SKM-1 treated with dmso at 0.1 percent for 144 hours (cell line): ENCODE data around the gene C4orf33.
A peak's percentile ranks its signal among the peaks of the same experiment; 100 is the strongest.
"Not testable (repeated sequence)": the region's sequence is repeated elsewhere in the genome, so short reads cannot be mapped to it uniquely, and the experiment has no call there.

ENCODE experiments used
- DNase-seq: peaks from one replicate; lab custom pipeline; 2025; ENCODE audit not compliant: unreplicated experiment; lab: John Stamatoyannopoulos, UW

Gene C4orf33, protein sequence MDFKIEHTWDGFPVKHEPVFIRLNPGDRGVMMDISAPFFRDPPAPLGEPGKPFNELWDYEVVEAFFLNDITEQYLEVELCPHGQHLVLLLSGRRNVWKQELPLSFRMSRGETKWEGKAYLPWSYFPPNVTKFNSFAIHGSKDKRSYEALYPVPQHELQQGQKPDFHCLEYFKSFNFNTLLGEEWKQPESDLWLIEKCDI

GRCh38 chr4:129095811-129096454 lies at the start of gene C4orf33:
C4orf33 (plus strand) TSS chr4:129096152; CDS start chr4:129102611, 6,459 bp downstream.
- peak; percentile 78 for DNase-seq

GRCh38 chr4:129059028-129059427 lies 36.9 kb upstream of the C4orf33 start:
- DNase-seq = no peak

- DNase-seq = no peak
Observed at GRCh38 chr4:129062580-129062979, 33.4 kb upstream of the C4orf33 start.

GRCh38 chr4:129063640-129064039 lies 32.3 kb upstream of the C4orf33 start:
- DNase-seq = no peak

DNA sequence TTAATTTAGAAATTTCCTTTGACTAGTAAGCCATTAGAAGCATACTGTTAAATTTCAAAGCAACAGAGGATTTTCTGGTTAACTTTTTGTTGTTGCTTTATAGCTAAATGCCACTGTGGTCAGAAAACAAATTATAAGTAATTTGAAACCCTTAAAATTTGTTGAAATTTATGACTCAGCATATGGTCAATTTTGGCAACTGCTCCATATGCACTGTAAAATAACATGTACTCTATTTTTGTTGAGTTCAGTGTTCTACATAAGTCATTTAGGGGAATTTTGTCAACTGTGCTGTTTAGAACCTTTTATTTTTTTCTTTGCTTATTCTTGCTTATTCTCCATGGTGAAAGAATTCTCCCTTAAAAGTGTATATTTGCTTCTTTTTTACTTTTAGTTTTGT lies 31.2 kb upstream of the C4orf33 start:
- DNase-seq = no peak

- DNase-seq = not testable (repeated sequence)
Observed at GRCh38 chr4:129069537-129069936, 26.4 kb upstream of the C4orf33 start.

- no peak for DNase-seq
Observed at GRCh38 chr4:129077326-129077725, 18.6 kb upstream of the C4orf33 start.

DNA sequence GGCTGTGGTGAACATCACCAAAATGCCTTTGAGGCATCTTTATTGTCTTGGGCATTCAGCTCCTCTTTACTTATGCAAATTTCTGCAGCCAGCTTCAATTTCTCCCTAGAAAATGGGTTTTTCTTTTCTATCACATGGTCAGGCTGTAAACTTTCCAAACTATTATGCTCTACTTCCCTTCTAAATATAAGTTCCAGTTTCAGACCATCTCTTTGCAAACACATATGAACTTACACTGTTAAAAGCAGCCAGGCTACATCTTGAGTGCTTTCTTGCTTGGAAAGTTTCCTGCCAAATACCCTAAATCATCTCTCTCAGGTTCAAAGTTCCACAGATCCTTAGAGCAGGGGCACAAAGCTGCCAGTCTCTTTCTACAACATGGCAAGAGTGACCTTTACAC lies 15.8 kb upstream of the C4orf33 start:
- DNase-seq = no peak

GRCh38 chr4:129082302-129082701 lies 13.7 kb upstream of the C4orf33 start:
- DNase-seq = no peak

GRCh38 chr4:129085472-129085871 lies 10.5 kb upstream of the C4orf33 start:
- no peak for DNase-seq

- DNase-seq = no peak
Observed at GRCh38 chr4:129087516-129087915, 8.4 kb upstream of the C4orf33 start.

DNA sequence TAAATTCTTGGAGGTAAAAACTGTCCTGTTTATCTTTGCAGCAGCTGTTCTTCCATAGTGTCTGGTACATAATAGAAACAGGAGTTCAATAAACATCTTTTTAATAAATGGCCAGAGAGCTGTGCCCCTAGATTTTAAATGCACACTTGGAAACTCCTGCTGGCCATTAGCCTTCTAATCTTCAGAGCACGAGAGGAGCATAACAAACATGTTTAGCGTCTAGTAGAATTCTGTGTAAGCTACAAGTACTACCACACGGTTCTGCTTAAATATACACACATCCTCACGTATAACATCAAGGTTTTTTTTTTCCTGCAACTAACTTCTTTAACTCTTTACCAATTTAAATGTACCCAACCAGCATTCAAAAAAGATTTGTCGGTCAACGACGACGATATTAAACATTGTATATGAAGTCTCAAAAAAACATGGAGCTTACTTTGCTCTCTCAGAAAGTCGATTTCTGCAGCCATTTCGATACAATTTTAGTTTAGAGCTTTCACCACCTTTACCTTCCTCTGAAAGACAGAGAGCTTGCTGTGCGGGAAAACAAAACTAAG lies 3.2 kb upstream of the C4orf33 start:
- no peak for DNase-seq

- DNase-seq = peak; percentile 95
Observed at GRCh38 chr4:129093191-129093920, 2.6 kb upstream of the C4orf33 start, which contains the start of gene SCLT1. SCLT1 (minus strand) TSS chr4:129093539; CDS start chr4:129093103, 436 bp downstream.

DNA sequence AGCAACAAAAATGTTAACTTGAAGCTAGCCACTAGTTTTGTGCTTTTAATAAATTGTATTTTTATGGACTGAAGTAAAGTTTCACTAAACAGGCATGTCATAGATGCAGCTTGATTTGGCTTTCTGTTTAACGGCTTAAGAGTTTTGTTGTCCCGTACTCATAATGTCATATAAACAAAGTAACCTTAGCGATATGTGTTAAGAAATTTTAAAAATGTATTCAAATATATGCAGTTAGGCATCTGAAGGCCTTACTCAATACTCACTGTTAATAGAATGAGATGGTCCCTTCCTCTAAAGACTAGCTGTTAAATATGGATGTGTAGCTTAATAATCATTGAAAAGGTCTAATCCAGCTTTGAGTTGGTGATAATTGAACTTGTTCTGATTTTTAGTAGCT lies 1.6 kb upstream of the C4orf33 start:
- no peak for DNase-seq

DNA sequence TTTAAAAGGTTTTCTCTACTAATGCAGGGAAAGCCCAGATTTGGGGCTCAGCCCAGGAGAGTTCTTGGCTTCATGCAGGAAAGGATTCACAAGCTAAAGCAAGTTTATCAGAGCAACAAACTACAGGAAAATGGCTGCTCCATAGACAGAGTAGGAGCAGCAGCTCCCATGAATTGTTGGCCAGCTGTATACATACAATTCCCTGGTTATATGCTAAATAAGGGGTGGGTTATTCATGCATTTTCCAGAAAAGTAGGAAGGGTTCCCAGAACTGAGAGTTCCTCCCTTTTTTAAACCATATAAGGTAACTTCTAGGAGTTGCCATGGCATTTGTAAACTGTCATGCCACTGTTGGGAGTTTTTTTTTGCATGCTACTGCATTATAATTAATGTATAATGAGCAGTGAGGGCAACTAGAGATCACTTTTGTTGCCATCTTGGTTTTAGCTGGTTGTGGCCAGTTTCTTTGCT lies 2.6 kb downstream of the C4orf33 start:
- DNase-seq = no peak

GRCh38 chr4:129109965-129110824 lies 14.2 kb downstream of the C4orf33 start:
- no peak for DNase-seq

DNA sequence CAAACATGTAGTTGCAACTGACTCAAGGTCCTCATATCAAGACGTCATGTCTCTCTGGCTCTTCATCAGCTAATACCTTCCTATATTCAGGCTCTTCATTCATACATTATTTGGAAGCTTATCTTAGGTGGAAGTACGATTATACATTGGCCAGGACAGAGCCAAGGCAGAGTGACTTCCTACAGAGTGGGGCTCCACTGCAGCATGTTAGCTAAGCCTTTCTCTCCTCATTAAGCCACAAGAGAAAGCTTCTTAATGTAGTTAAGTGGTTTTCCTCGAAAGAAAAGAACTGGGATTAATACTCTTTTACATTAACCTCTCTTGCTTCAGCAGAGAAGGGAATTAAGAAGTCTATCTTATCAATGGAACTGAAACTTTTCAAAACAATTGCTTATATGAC lies 15.0 kb downstream of the C4orf33 start:
- DNase-seq = no peak

GRCh38 chr4:129111919-129112318 lies 16.0 kb downstream of the C4orf33 start:
- DNase-seq = no peak

DNA sequence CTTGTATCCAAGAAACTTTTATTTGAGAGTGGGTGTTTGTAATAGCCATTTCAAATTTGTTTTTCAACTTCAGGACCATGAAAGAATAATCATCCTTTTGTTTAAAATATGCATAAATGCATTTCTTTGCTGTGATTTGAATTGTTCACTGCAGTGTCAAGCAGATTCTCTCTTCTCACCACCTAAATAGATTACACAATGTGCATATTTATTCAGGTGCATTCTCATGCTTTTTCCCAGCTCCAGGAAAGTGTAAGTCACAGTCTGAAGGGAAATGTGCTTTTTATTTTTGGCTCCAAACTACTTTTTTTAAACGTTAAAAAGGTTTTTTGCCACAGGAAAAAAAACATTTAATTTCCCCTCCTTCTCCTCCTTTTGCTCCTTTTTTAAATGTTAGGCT lies 17.5 kb downstream of the C4orf33 start:
- no peak for DNase-seq

GRCh38 chr4:129113919-129114318 lies 18.0 kb downstream of the C4orf33 start:
- no peak for DNase-seq

DNA sequence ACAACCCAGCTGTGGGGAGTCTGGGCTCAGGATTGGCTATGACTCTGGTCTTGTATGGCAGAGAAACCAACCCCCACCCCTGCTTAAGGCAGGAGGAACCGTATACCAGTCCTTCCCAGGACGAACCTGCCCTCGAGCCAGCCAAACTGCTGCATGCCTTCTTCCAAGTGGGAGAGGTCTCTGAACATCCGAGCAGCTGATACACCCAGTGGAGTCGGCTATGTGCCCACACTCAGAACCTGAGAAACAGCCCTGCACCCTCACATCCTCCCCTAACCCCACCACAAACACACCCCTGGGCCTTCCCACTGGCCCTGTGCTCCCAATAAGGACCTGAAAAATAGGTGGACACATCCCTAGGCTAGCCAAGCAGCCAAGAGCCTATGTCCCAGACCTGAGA lies 21.8 kb downstream of the C4orf33 start:
- DNase-seq = no peak
